Erythroblast (primary cell): ENCODE results near the gene SLC26A8.

Experiments used
- GATA1 ChIP-seq: IDR thresholded peaks from 2 replicates; pipeline ENCODE4 v1.6.1; 2011; ENCODE audit warnings: low read depth, mild to moderate bottlenecking, control low read depth, low read length, moderate library complexity
- POLR2A ChIP-seq: IDR thresholded peaks from 2 replicates; pipeline ENCODE4 v1.6.1; 2011; ENCODE audit warnings: mild to moderate bottlenecking, low read length

- TF ChIP-seq POLR2A (no peak), GATA1 (no peak)
These were observed 44.1 kb upstream of the SLC26A8 start for GRCh38 chr6:36068586-36068985.
